Keratinocyte (primary cell): ENCODE measurements around the gene ZNF689. TPM values are rescaled to one million over a fixed set of nuclear protein-coding genes. Genes with fewer than 3 reads are reported as not detected.

Source experiments
- DNase-seq: peaks from one replicate; pipeline ENCODE4 v3.0.0-alpha.2; 2011; ENCODE audit warnings: low read depth, missing footprints, low spot score
- FAIRE-seq: peaks from 2 replicates; lab custom pipeline; 2011; peaks lifted over from hg19 to GRCh38; lab: Jason Lieb, UNC
- H2AFZ ChIP-seq: 2 replicates; pipeline ENCODE4 v1.6.0; 2012; ENCODE audit warnings: low read length, control low read depth, inconsistent platforms; ENCODE audit not compliant: control insufficient read depth
- H3K27ac ChIP-seq: 2 replicates; pipeline ENCODE4 v1.5.1; 2011; ENCODE audit warnings: low read length; ENCODE audit not compliant: control insufficient read depth, insufficient read depth
- H3K27me3 ChIP-seq: 3 replicates; pipeline ENCODE4 v1.6.0; 2011; ENCODE audit warnings: low read length; ENCODE audit not compliant: control insufficient read depth, insufficient read depth; ENCODE audit errors: extremely low read depth
- H3K36me3 ChIP-seq, 2 experiments: 2 replicates in 1 of 2; 3 replicates in 1 of 2; pipeline ENCODE4 v1.5.1; 2011; ENCODE audit warnings: low read length in 2 of 2, mild to moderate bottlenecking in 1 of 2; ENCODE audit not compliant: control insufficient read depth in 2 of 2, insufficient read depth in 2 of 2; ENCODE audit errors: extremely low read depth in 1 of 2
- H3K4me1 ChIP-seq: 3 replicates; pipeline ENCODE4 v1.5.1; 2011; ENCODE audit warnings: low read length; ENCODE audit not compliant: control insufficient read depth, insufficient read depth; ENCODE audit errors: extremely low read depth
- H3K4me2 ChIP-seq: 3 replicates; pipeline ENCODE4 v1.6.0; 2011; ENCODE audit warnings: low read depth, low read length; ENCODE audit not compliant: control insufficient read depth, insufficient read depth; ENCODE audit errors: extremely low read depth
- H3K4me3 ChIP-seq, 3 experiments: fragments of 200-600 bp in 1 of 3; sonication (generic) in 1 of 3; 2 replicates in 2 of 3; 3 replicates in 1 of 3; pipeline ENCODE4 v1.5.1; 2011 to 2016; ENCODE audit warnings: low read length in 3 of 3, mild to moderate bottlenecking in 3 of 3, control low read depth in 2 of 3, inconsistent platforms in 1 of 3, low read depth in 1 of 3, mixed read lengths in 1 of 3, mixed run types in 1 of 3, moderate library complexity in 1 of 3; ENCODE audit not compliant: control insufficient read depth in 2 of 3, insufficient read depth in 2 of 3; ENCODE audit errors: extremely low read depth in 1 of 3
- H3K79me2 ChIP-seq: 2 replicates; pipeline ENCODE4 v1.6.0; 2012; ENCODE audit warnings: low read length; ENCODE audit not compliant: control insufficient read depth, insufficient read depth
- H3K9ac ChIP-seq: 3 replicates; pipeline ENCODE4 v1.6.0; 2011; ENCODE audit warnings: low read length; ENCODE audit not compliant: control insufficient read depth, insufficient read depth; ENCODE audit errors: extremely low read depth
- H3K9me1 ChIP-seq: 3 replicates; pipeline ENCODE4 v1.6.0; 2011; ENCODE audit warnings: low read length; ENCODE audit not compliant: control insufficient read depth, insufficient read depth; ENCODE audit errors: extremely low read depth
- H3K9me3 ChIP-seq: 2 replicates; pipeline ENCODE4 v1.5.1; 2012; ENCODE audit warnings: low read depth, low read length; ENCODE audit not compliant: control insufficient read depth
- H4K20me1 ChIP-seq: 3 replicates; pipeline ENCODE4 v1.6.0; 2011; ENCODE audit warnings: low read length; ENCODE audit not compliant: control insufficient read depth, insufficient read depth; ENCODE audit errors: extremely low read depth
- CTCF ChIP-seq, 3 experiments: IDR thresholded peaks in 1 of 3; conservative IDR thresholded peaks in 1 of 3; optimal IDR thresholded peaks in 1 of 3; 2 replicates in 2 of 3; 3 replicates in 1 of 3; pipeline versions ENCODE3 to v1.5.1; 2011; ENCODE audit warnings: low read length in 3 of 3, mild to moderate bottlenecking in 3 of 3, moderate library complexity in 2 of 3, control low read depth in 1 of 3, inconsistent platforms in 1 of 3; ENCODE audit not compliant: insufficient read depth in 2 of 3; ENCODE audit errors: extremely low read depth in 1 of 3
- EZH2 ChIP-seq: IDR thresholded peaks from one replicate; pipeline ENCODE4 v1.6.1; 2012; ENCODE audit warnings: inconsistent platforms, mild to moderate bottlenecking, low read length, moderate library complexity
- dilution Hi-C: fragments of 300-500 bp; cut with MboI; formaldehyde crosslinking; loops from one replicate; pipeline ENCODE4 v1.7.0; 2020; ENCODE audit warnings: low sequenced_read_pairs; ENCODE audit not compliant: extremely low pct_ligation_motif_present
- polyA plus RNA-seq, 5 experiments: library from polyadenylated mRNA; depleted of rRNA in 3 of 5; stranded (reverse) in 3 of 5; stranded (forward) in 1 of 5; unstranded in 1 of 5; fragments of >200 nt; gene quantifications; 1 replicate in 1 of 5; 2 replicates in 3 of 5; 3 replicates in 1 of 5; pipeline versions ENCODE4 v1.2.1 to v1.2.3, GENCODE V29; 2011 to 2012; ENCODE audit warnings: missing spikeins in 2 of 5, low read depth in 1 of 5, low replicate concordance in 1 of 5

Gene ZNF689
- polyA plus RNA-seq, 1 donor (not counting 4 experiments of a cell fraction or from before 2014, with no cell fraction given) = 3.3 TPM

GRCh38 chr16:30561089-30561816, 48.9 kb downstream of the ZNF689 start:
- Histone ChIP-seq H3K4me3 (peak overlapping the region; percentile 5 to 56 (median 25)), H4K20me1 (no peaks in the 10 kb centered on the region), H3K9me3 (no peaks in the 10 kb centered on the region), H3K9me1 (no peaks in the 10 kb centered on the region), H3K79me2 (peaks cover 10% of the 10 kb centered on the region), H2AFZ (peak overlapping the region; percentile 84), H3K4me2 (peak overlapping the region; percentile 69), H3K36me3 (peaks cover 0 to under 1% of the 10 kb centered on the region in 2 experiments), H3K27me3 (no peaks in the 10 kb centered on the region), H3K27ac (no peak overlapping the region), H3K9ac (peak overlapping the region; percentile 56), H3K4me1 (peaks cover 11% of the 10 kb centered on the region)
- DNase-seq = no peak
- dilution Hi-C loops = no loop called here
- TF ChIP-seq CTCF (optimal IDR thresholded peaks at IDR 0.05 in 1 of 3, IDR thresholded peaks at IDR 0.05 in 1 of 3, conservative IDR thresholded peaks at IDR 0.05 in 1 of 3; ENCODE audit: extremely low read depth in 1 of 3, insufficient read depth in 2 of 3, low read length in 3 of 3) (no peak), EZH2 (no peak)
- FAIRE-seq = no peak

- peaks cover 11% of the 10 kb centered on the region for H3K4me1 ChIP-seq
- no peaks in the 10 kb centered on the region for H4K20me1 ChIP-seq
- no peaks in the 10 kb centered on the region for H3K27me3 ChIP-seq
- no peaks in the 10 kb centered on the region for H3K9me1 ChIP-seq
- no peak overlapping the region for H3K4me3 ChIP-seq
- TF ChIP-seq CTCF (optimal IDR thresholded peaks at IDR 0.05 in 1 of 3, IDR thresholded peaks at IDR 0.05 in 1 of 3, conservative IDR thresholded peaks at IDR 0.05 in 1 of 3; ENCODE audit: extremely low read depth in 1 of 3, insufficient read depth in 2 of 3, low read length in 3 of 3) (no peak), EZH2 (no peak)
- FAIRE-seq (no peak), DNase-seq (no peak)
- dilution Hi-C loops = no loop called here
- H3K27ac ChIP-seq = no peak overlapping the region
- H3K9me3 ChIP-seq = no peaks in the 10 kb centered on the region
- no peak overlapping the region for H3K9ac ChIP-seq
- H3K4me2 ChIP-seq = no peak overlapping the region
- H3K79me2 ChIP-seq = peaks cover 18% of the 10 kb centered on the region
- H3K36me3 ChIP-seq = peaks cover 0 to 8% of the 10 kb centered on the region in 2 experiments
- no peak overlapping the region for H2AFZ ChIP-seq
Observed at GRCh38 chr16:30559690-30560089, 50.5 kb downstream of the ZNF689 start.
